Fibroblast of villous mesenchyme (primary cell): ENCODE measurements around the gene PTH1R. TPM values are rescaled to one million over a fixed set of nuclear protein-coding genes. Genes with fewer than 3 reads are reported as not detected.

Source experiments
- DNase-seq: peaks from one replicate; pipeline ENCODE4 v3.0.0-alpha.2; 2010; ENCODE audit warnings: low read depth
- H3K4me3 ChIP-seq: 2 replicates; pipeline ENCODE4 v1.5.1; 2011; ENCODE audit warnings: low read depth, mild to moderate bottlenecking, low read length
- total RNA-seq: library from RNA; depleted of rRNA; stranded (reverse); fragments of >200 nt; gene quantifications from 2 replicates; pipeline ENCODE4 v1.2.3, GENCODE V29; 2012
- TF ChIP-seq, protein P1 (sequence below): IDR thresholded peaks from 2 replicates; pipeline ENCODE4 v1.5.1; 2012; ENCODE audit warnings: low read depth, mild to moderate bottlenecking, low read length; ENCODE audit not compliant: insufficient read depth

PTH1R gene
- total RNA-seq, 1 donor: 2.6 TPM

DNA sequence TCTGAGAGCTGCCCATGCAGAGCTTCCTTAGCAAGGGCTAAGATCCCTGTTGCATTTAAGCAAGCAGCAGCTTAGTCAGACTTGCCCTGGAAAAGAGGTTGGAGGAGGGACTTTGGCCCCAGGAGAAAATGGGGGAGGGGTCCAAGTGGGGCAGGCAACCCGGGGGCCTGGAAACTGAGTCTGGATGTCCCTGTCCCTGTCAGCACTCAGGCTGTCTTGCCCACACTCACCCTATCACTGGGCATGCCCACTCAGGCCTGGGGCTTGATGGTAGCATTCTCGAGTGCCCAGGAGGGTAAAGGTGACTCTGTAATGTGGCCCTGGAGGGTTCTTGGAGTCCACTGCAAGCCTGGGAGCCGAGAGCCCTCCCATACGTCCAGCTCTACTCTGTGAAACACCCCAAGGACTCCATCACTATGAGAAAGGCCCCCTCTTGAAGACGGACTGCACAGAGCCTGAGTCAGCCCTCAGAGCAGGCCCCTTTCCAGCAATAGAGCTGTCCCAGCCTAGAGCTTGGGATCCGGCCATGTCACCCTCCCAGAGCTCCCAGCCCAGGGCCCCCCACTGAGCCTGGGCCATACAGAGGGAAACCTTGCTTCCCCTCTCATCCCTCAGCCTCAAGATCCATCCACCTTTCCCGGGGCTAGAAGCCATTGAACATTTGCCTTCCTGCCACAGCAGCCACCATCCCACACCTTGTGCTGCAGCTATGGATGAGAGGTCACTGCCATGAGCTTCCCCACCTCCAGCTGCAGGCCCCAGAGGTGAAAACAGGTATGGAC, 27.6 kb upstream of the PTH1R start:
- no peak for DNase-seq
- TF ChIP-seq, protein P1, sequence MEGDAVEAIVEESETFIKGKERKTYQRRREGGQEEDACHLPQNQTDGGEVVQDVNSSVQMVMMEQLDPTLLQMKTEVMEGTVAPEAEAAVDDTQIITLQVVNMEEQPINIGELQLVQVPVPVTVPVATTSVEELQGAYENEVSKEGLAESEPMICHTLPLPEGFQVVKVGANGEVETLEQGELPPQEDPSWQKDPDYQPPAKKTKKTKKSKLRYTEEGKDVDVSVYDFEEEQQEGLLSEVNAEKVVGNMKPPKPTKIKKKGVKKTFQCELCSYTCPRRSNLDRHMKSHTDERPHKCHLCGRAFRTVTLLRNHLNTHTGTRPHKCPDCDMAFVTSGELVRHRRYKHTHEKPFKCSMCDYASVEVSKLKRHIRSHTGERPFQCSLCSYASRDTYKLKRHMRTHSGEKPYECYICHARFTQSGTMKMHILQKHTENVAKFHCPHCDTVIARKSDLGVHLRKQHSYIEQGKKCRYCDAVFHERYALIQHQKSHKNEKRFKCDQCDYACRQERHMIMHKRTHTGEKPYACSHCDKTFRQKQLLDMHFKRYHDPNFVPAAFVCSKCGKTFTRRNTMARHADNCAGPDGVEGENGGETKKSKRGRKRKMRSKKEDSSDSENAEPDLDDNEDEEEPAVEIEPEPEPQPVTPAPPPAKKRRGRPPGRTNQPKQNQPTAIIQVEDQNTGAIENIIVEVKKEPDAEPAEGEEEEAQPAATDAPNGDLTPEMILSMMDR: no peak

DNA sequence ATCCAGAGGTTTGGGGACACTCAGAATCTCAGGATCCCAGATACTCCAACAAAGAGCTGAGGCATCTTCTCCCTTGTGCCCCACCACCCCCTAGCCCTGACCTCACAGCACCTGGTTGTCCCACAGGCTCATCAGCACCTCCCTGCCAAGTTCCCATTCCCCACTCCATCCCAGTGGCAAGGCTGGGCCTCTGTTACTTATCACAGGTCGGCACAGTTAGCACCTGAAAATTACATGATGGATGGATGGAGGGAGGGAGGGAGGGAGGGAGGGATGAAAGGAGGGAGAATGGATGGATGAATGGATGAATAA, 27.1 kb upstream of the PTH1R start:
- DNase-seq: no peak
- no peak overlapping the region for H3K4me3 ChIP-seq
- TF ChIP-seq, protein P1: no peak

More for the DNA sequence above, 27.6 kb upstream of the PTH1R start:
- no peak overlapping the region for H3K4me3 ChIP-seq

DNA sequence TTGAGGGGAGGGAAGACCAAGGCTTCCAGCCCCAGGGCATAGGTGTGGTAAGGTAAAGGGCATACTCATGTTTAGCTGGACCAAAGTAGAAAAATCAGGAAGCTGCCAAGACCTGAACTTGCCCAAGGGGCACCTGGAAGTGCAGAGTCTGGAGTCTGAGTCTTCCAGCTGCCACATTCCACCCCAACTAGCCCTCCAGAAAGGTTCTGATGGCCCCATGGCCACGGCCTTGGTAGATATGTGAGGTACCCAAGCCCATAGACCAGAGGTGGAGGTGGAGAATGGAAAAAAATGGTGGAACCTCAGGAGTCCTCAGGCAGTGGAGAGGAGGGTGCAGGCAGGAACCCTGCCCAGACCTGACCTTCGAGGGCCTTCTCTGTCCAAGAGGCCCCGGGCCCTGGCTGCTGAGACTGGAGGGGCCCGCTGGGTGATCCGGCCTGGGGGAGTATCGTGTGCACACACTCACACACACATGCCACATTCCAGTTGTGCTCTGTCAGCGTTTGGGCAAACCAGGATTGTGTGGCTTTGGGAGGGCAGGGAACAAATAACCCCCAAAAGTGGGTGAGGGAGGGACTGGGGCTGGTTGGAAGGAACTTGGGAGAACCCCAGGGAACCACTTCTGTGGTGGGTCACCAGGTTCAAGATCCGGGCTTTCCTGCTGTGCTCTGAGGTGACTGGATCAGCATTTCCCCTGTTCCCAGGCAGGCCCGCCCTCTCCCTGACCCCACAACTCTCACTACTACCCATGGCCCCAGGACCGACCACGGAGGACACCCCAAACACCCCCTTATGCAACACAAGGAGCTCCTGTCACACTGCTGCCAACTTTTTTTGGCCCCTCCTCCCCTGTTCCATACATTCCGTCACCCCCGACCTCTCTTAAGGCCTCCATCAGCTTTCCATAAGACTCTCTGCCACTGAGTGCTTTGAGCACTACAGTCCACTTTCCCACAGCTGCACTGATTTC, 25.9 kb upstream of the PTH1R start:
- no peak overlapping the region for H3K4me3 ChIP-seq
- no peak for DNase-seq
- TF ChIP-seq, protein P1: no peak

DNA sequence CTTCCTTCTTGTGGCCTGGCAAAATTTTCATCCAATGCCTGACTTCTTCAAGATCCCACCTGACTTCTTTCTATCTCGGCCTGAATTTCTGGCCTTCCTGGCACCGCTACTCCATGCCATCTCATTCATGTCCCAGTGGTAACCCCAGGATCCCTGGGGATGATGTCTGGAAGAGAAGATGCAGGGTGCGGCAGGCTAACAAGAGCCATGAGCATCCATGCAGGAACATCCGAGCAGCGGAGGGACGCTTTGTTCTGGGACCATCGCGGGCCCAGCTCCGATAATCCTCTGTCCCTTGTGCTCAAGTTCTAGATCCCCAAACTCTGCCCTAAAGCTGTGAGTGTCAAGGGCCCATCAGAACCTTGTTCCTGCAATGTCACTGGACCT, 25.2 kb upstream of the PTH1R start:
- DNase-seq: no peak
- no peak overlapping the region for H3K4me3 ChIP-seq
- TF ChIP-seq, protein P1: no peak

DNA sequence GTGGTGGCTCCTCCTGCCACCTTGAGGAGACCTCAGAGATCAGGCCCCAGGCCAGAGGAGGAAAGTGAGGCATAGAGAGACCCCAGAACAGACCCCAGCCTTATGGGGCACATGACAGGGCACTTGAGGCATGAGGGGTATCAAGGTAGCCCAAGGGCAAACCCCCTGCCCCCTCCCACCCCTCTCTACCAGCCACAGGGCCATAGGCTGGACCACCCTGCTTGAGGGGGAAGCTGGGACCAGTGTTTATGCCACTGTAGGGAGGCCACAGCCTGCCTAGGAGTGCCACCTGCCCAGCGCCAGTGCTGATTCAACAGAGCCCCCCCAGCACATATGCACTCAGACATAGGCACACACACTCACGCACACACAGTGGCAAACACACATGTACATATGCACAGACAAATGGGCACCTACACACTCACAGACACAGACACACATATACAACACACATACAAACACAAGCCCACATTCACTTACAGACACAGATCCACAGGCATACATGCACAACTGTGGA, 24.6 kb upstream of the PTH1R start:
- H3K4me3 ChIP-seq: no peak overlapping the region
- no peak for DNase-seq
- TF ChIP-seq, protein P1: no peak

DNA sequence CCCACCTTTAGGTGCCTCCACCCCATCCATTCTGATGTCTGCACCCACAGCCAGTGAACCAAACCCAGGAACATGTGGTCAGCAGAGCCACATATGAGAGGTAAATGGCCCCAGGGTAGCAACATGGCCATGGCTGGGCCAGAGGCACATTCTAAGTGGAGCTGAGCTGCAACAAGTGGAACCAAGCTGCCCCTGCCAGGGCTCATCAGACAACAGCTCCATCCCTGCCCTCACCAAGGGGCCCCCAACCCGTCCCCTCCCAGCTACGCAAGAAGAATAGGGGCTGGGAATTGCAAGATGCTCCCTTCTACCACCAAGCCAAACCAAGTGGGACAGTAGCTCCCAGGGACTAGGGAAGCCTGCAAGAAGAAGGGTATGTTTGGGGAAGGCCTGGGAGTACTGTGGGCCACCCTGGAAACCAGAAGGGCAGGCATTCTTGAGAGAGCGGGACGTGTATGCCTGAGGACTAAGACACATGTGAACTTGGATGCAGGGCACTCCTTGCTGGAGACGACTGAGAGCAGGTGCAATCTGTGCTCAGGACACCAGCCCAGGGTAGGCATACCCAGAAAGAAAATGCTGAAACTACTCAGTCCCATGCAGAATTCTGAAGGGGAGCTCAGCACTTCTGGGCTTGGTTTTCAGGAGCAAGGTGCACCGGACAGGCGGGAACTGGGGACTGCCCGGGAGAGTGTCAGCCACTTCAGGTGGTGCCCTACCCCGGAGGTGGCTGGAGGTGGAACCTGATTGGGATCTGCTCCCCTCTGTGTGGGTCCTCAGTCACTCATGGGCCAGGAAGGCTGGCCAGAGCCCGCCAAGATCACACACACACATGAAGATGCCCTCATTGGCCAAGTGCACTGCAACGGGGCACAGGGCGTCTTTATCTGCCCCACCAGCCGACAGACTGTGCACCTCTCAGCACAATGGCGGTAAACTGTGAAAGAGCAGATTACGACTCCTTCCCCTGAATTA, 23.8 kb upstream of the PTH1R start:
- TF ChIP-seq, protein P1: no peak
- H3K4me3 ChIP-seq: no peak overlapping the region
- no peak for DNase-seq
